HFFc6 (cell line): ENCODE measurements around the gene CENPP. TPM values are rescaled to one million over a fixed set of nuclear protein-coding genes. Genes with fewer than 3 reads are reported as not detected.

Experiments used
- DNase-seq: peaks from one replicate; pipeline ENCODE4 v3.0.0-alpha.2; 2018
- H3K27ac Mint-ChIP-seq: 2 replicates; pipeline ENCODE4 v1.8.0; 2020; ENCODE audit warnings: mild to moderate bottlenecking, mixed read lengths
- H3K27me3 Mint-ChIP-seq: 2 replicates; pipeline ENCODE4 v1.8.0; 2021; ENCODE audit warnings: mild to moderate bottlenecking, moderate library complexity, mixed read lengths; ENCODE audit not compliant: insufficient read depth
- H3K36me3 Mint-ChIP-seq: 2 replicates; pipeline ENCODE4 v1.8.0; 2021; ENCODE audit warnings: low read depth, mixed read lengths
- H3K4me1 Mint-ChIP-seq: 2 replicates; pipeline ENCODE4 v1.8.0; 2020; ENCODE audit warnings: low read depth, mixed read lengths
- H3K4me3 Mint-ChIP-seq: 2 replicates; pipeline ENCODE4 v1.8.0; 2020; ENCODE audit warnings: mild to moderate bottlenecking, moderate library complexity, mixed read lengths
- H3K9me3 Mint-ChIP-seq: 2 replicates; pipeline ENCODE4 v1.8.0; 2020; ENCODE audit warnings: mild to moderate bottlenecking, mixed read lengths
- total RNA-seq, 6 experiments: library from RNA; stranded (reverse); fragmentation: NEBNext Ultra II Directional; extraction: Animal tissue kit (Norgen Biotek cat#: 25700); gene quantifications; 2 replicates in 1 of 6; 3 replicates in 5 of 6; pipeline ENCODE4 v1.2.3, GENCODE V29; 2021
- TF ChIP-seq, protein P1 (sequence below): fragments of 200-600 bp; sonication (generic); IDR thresholded peaks from 2 replicates; pipeline ENCODE4 v1.5.0; 2021; ENCODE audit warnings: antibody characterized with exemption, mild to moderate bottlenecking

CENPP gene
- total RNA-seq, 6 experiments from 2014 or later: 3.0 to 7.0 (median 6.0) TPM

- peaks cover 9% of the 10 kb centered on the region for H3K9me3 Mint-ChIP-seq
- DNase-seq: no peak
- TF ChIP-seq, protein P1, sequence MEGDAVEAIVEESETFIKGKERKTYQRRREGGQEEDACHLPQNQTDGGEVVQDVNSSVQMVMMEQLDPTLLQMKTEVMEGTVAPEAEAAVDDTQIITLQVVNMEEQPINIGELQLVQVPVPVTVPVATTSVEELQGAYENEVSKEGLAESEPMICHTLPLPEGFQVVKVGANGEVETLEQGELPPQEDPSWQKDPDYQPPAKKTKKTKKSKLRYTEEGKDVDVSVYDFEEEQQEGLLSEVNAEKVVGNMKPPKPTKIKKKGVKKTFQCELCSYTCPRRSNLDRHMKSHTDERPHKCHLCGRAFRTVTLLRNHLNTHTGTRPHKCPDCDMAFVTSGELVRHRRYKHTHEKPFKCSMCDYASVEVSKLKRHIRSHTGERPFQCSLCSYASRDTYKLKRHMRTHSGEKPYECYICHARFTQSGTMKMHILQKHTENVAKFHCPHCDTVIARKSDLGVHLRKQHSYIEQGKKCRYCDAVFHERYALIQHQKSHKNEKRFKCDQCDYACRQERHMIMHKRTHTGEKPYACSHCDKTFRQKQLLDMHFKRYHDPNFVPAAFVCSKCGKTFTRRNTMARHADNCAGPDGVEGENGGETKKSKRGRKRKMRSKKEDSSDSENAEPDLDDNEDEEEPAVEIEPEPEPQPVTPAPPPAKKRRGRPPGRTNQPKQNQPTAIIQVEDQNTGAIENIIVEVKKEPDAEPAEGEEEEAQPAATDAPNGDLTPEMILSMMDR: no peak
- H3K4me1 Mint-ChIP-seq: peaks cover 27% of the 10 kb centered on the region
- no peak overlapping the region for H3K4me3 Mint-ChIP-seq
- H3K27ac Mint-ChIP-seq: peak overlapping the region; percentile 22
- H3K27me3 Mint-ChIP-seq: peaks cover 6% of the 10 kb centered on the region
- H3K36me3 Mint-ChIP-seq: peaks cover 31% of the 10 kb centered on the region
Observed at GRCh38 chr9:92608241-92608908, 282.6 kb downstream of the CENPP start.

DNA sequence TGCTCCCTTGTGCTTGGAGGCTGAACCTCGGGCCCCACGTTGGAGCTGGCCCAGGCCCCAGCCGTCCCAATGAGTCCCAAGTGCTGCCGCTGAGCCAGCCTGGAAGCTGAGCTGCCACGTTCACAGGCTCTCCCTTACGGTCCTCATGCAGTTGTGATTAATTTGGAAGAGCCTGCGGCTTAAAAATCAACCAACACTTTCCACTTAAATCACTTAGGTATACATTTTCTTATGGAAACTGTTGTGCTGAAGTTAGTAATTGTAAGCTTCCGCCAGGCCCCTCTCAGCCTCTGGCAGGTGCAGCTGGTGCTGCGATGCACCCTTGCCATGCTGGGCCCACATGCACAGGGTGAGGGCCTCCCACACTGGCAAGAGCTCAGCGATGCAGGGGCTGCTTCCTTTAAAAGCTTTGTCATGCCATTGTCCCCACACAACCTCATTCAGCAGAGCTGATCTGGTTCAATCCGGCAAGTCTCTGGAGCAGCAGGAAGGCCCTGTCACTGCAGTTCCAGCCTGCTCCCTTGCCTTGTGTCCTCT lies 283.2 kb downstream of the CENPP start:
- Mint-ChIP-seq H3K27me3 (peaks cover 7% of the 10 kb centered on the region; the same call in 1 of the 2 replicates), H3K4me1 (peaks cover 27% of the 10 kb centered on the region), H3K9me3 (peaks cover 4% of the 10 kb centered on the region; the same call in 1 of the 2 replicates), H3K27ac (peak overlapping the region; percentile 40; the same call in 1 of the 2 replicates), H3K36me3 (peaks cover 25% of the 10 kb centered on the region), H3K4me3 (no peak overlapping the region; the same call in 1 of the 2 replicates)
- DNase-seq: peak; percentile 20
- TF ChIP-seq, protein P1: no peak

DNA sequence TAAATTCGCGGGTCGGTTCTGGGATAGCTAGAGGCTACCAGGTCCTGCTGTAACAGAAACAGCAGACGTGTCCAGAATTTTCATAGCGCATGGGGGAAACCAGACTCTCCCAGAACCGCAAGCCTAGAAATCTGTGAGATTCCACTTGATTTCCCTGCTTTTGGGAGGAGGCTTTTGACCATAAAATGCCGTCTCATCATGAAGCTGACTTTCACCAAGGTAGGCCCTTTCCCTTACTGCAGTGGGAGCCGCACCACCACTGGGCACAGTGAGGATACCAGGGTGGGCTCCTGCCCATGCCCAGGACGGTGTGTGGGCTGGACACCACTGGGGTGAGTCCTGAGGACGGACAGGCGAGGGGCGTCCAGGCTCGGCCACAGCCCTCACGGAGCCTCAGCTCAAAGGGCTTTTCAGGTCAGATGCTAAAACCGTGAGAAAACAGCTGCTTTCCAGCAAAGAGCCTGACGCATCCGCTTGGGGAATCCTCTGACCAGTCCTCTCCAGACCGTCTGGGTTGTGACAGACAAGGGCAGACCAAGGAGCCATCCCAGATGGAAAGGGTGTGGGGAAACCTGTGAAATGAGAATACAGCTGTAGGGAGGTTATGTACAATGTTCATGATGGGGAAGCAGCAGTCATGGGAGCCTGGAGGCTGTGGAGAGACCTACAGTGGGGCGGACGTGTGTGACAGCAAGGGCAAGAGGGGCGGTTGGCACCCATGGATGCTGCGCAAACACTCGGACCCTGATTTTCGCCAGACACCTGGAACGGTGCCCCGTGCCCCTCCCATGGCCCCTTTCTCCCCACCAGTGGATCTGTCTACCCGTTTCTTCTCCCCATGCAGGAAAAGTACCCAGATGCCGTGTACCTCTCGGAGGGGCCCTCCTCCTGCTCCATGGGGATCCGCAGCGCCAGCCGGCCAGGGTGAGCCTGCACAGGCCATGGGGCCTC lies 285.0 kb downstream of the CENPP start:
- no peak overlapping the region for H3K4me3 Mint-ChIP-seq
- no peak overlapping the region for H3K27ac Mint-ChIP-seq
- TF ChIP-seq, protein P1: no peak
- H3K36me3 Mint-ChIP-seq: peaks cover 22% of the 10 kb centered on the region
- no peak for DNase-seq
- peaks cover 7% of the 10 kb centered on the region for H3K27me3 Mint-ChIP-seq
- H3K4me1 Mint-ChIP-seq: peaks cover 27% of the 10 kb centered on the region
- H3K9me3 Mint-ChIP-seq: no peaks in the 10 kb centered on the region

GRCh38 chr9:92611621-92612285 lies 286.0 kb downstream of the CENPP start:
- Mint-ChIP-seq H3K4me1 (peaks cover 27% of the 10 kb centered on the region), H3K27ac (no peak overlapping the region), H3K36me3 (peaks cover 28% of the 10 kb centered on the region), H3K4me3 (no peak overlapping the region), H3K27me3 (peaks cover 7% of the 10 kb centered on the region), H3K9me3 (no peaks in the 10 kb centered on the region)
- TF ChIP-seq, protein P1: no peak
- no peak for DNase-seq

DNA sequence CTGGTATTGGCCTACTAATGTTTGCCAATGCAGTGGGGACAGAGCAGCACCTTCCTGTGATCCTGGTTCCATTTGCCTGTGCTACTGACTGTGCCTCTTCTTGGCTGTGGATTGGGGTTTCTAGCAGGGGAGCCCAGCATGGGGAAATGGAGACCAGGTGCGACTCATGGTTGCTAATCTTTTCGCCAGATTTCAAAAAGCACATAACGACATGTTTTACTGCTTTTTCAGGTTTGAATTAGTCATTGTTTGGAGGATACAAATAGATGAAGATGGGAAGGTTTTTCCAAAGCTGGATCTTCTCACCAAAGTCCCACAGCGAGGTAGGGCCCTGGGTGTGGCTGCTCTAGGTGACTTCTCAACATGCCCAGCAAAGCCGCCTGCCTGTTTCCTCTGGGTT lies 286.5 kb downstream of the CENPP start:
- H3K4me1 Mint-ChIP-seq: peaks cover 22% of the 10 kb centered on the region
- H3K27ac Mint-ChIP-seq: no peak overlapping the region
- no peak overlapping the region for H3K4me3 Mint-ChIP-seq
- H3K36me3 Mint-ChIP-seq: peaks cover 28% of the 10 kb centered on the region
- peaks cover 7% of the 10 kb centered on the region for H3K27me3 Mint-ChIP-seq
- no peak for DNase-seq
- H3K9me3 Mint-ChIP-seq: no peaks in the 10 kb centered on the region
- TF ChIP-seq, protein P1: no peak
